Measurements from ENCODE around the gene CRYL1. TPM values are rescaled to one million over a fixed set of nuclear protein-coding genes. Genes with fewer than 3 reads are reported as not detected.

CRYL1 gene
- total and polyA plus RNA-seq, 2 of the 13 experiments (the other 11 are each of a cell fraction or from before 2014, with no cell fraction given), result 57.2 to 115 TPM

DNA sequence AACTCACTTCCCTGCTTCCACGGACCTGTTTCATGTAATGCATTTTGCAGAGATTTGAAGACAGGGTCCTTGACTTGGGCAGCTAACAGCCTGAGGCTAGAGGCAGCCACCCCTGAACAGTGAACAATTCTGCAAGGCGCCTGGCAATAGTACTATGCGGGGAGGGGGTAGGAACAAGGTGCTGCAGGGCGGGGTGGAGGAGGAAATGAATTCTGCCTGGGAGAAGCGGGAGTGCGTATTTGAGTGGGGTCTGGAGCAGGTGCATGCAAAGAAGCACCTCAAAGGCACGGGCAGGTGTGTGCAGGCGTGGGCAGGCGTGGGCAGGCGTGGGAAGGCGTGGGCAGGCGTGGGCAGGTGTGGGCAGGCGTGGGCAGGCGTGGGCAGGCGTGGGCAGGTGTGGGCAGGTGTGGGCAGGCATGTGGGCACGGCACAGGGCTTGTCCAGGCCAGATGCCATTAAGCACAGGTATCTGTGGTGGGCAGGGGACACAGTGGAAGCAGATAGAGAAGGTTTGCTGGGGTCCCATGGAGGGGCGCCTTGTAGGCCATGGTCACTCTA, 163.1 kb downstream of the CRYL1 start:
- ChIA-PET POLR2A (no interaction called here), CTCF (ENCODE audit: low intra/inter-chr PET ratio, low total read pairs) (no interaction called here)
- TF ChIP-seq ZNF547 (CRISPR knock-in tag; IDR thresholded peaks at IDR 0.05), result no peak
- TF ChIP-seq HNRNPL (IDR thresholded peaks at IDR 0.05; ENCODE audit: low read depth, low read length), result no peak
- no peak for TF ChIP-seq CEBPG (CRISPR knock-in tag; IDR thresholded peaks at IDR 0.05)
- TF ChIP-seq SMAD3 (CRISPR knock-in tag; IDR thresholded peaks at IDR 0.05), result no peak
- TF ChIP-seq KAT7 (CRISPR knock-in tag; IDR thresholded peaks at IDR 0.05; ENCODE audit: borderline replicate concordance), result no peak
- no peak for TF ChIP-seq LCORL (IDR thresholded peaks at IDR 0.05)
- no peak for TF ChIP-seq LCORL (CRISPR knock-in tag; IDR thresholded peaks at IDR 0.05)
- TF ChIP-seq, protein P1, sequence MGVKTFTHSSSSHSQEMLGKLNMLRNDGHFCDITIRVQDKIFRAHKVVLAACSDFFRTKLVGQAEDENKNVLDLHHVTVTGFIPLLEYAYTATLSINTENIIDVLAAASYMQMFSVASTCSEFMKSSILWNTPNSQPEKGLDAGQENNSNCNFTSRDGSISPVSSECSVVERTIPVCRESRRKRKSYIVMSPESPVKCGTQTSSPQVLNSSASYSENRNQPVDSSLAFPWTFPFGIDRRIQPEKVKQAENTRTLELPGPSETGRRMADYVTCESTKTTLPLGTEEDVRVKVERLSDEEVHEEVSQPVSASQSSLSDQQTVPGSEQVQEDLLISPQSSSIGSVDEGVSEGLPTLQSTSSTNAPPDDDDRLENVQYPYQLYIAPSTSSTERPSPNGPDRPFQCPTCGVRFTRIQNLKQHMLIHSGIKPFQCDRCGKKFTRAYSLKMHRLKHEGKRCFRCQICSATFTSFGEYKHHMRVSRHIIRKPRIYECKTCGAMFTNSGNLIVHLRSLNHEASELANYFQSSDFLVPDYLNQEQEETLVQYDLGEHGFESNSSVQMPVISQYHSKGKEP (CRISPR knock-in tag; IDR thresholded peaks at IDR 0.05), result no peak
- no peak for TF ChIP-seq HOXA3 (CRISPR knock-in tag; IDR thresholded peaks at IDR 0.05)
- no peak for TF ChIP-seq GZF1 (CRISPR knock-in tag; IDR thresholded peaks at IDR 0.05)
- no peak for TF ChIP-seq FOSL1 (CRISPR knock-in tag; IDR thresholded peaks at IDR 0.05; ENCODE audit: borderline replicate concordance)
- no peak for TF ChIP-seq HNRNPK (IDR thresholded peaks at IDR 0.05; ENCODE audit: low read depth, low read length, poor library complexity, severe bottlenecking)
- 36% methylated on average over 17 of the region's 17 CpGs for WGBS (ENCODE audit: low lambda C conversion rate)
- ATAC-seq, result no peak
- H3K4me1 ChIP-seq (ENCODE audit: insufficient read depth, low read length), result peaks cover 17% of the 10 kb centered on the region
- H3K79me2 ChIP-seq (ENCODE audit: insufficient read depth, low read length), result no peaks in the 10 kb centered on the region
- H3K9me3 ChIP-seq (ENCODE audit: low read length), result no peaks in the 10 kb centered on the region
- intact Hi-C loops (cut with micrococcal nuclease; ENCODE audit: unreplicated experiment) (no loop called here), in situ Hi-C loops (cut with HindIII; ENCODE audit: extremely low pct_ligation_motif_present, low pct_unique_long_range_greater_than_20kb) (no loop called here)
- H3K4me3 ChIP-seq (replicated peaks in 1 of 3; ENCODE audit: insufficient read depth in 1 of 3, low read depth in 2 of 3, low read length in 3 of 3), result no peak overlapping the region
- no peak for FAIRE-seq
- H2AFZ ChIP-seq (ENCODE audit: low read length), result no peak overlapping the region
- H4K20me1 ChIP-seq (ENCODE audit: insufficient read depth, low read length), result no peaks in the 10 kb centered on the region
- no peak overlapping the region for H3K9ac ChIP-seq (ENCODE audit: insufficient read depth, low read depth, low read length)
- H3K4me2 ChIP-seq (ENCODE audit: low read depth, low read length), result no peak overlapping the region
- DNase-seq (ENCODE audit: low spot score), result no peak
- no peaks in the 10 kb centered on the region for H3K36me3 ChIP-seq (replicated peaks in 1 of 2; ENCODE audit: control insufficient read depth in 1 of 2, insufficient read depth in 2 of 2, low read length in 2 of 2)
- no peaks in the 10 kb centered on the region; a peak in 2 of 5 replicates for H3K27me3 ChIP-seq (ENCODE audit: control insufficient read depth in 1 of 2, insufficient read depth in 2 of 2, low read length in 2 of 2)
- BruUV-seq (replicated peaks), result no TSS peak
- H3K27ac ChIP-seq (ENCODE audit: extremely low read length, insufficient read depth, low read length), result no peak overlapping the region

Measured in HepG2 (cell line).